Liver (tissue), 3 donors: Measurements from ENCODE around the gene ACACA.

Experiments
- EGR1 ChIP-seq, 2 donors: IDR thresholded peaks; 2 replicates each; pipeline ENCODE4 v1.6.1; 2016 to 2018; ENCODE audit warnings: antibody characterized with exemption in 2 of 2, low read depth in 2 of 2
- FOXA1 ChIP-seq: IDR thresholded peaks from 2 replicates; pipeline ENCODE4 v1.6.1; 2016; ENCODE audit warnings: antibody characterized with exemption
- JUND ChIP-seq, 2 donors: IDR thresholded peaks; 2 replicates each; pipeline ENCODE4 v1.6.1; 2016; ENCODE audit warnings: antibody characterized with exemption in 2 of 2
- SP1 ChIP-seq: IDR thresholded peaks from 2 replicates; pipeline ENCODE4 v1.6.1; 2018; ENCODE audit warnings: antibody characterized with exemption, mild to moderate bottlenecking
- TAF1 ChIP-seq: conservative IDR thresholded peaks from 2 replicates; pipeline ENCODE4 v1.6.1; 2016; ENCODE audit warnings: antibody characterized with exemption, mild to moderate bottlenecking
- YY1 ChIP-seq: IDR thresholded peaks from 2 replicates; pipeline ENCODE4 v1.6.1; 2016; ENCODE audit warnings: antibody characterized with exemption, mild to moderate bottlenecking
- TF ChIP-seq, protein P1 (sequence below): fragments of 150-350 bp; IDR thresholded peaks from 2 replicates; pipeline ENCODE4 v1.5.1; 2017; ENCODE audit warnings: improper control_type of control experiment, low read depth, low read length; ENCODE audit not compliant: missing input control
- TF ChIP-seq, protein P2 (sequence below): IDR thresholded peaks from 2 replicates; pipeline ENCODE4 v1.6.1; 2016; ENCODE audit warnings: antibody characterized with exemption
- TF ChIP-seq, protein P3 (sequence below): IDR thresholded peaks from 2 replicates; pipeline ENCODE4 v1.6.1; 2016; ENCODE audit warnings: antibody characterized with exemption, mild to moderate bottlenecking
- TF ChIP-seq, protein P4 (sequence below): IDR thresholded peaks from 2 replicates; pipeline ENCODE4 v1.6.1; 2016; ENCODE audit warnings: antibody characterized with exemption
- TF ChIP-seq, protein P5 (sequence below): IDR thresholded peaks from 2 replicates; pipeline ENCODE4 v1.6.1; 2016; ENCODE audit warnings: antibody characterized with exemption
- donor health status: healthy.
- donor health status: healthy.

DNA sequence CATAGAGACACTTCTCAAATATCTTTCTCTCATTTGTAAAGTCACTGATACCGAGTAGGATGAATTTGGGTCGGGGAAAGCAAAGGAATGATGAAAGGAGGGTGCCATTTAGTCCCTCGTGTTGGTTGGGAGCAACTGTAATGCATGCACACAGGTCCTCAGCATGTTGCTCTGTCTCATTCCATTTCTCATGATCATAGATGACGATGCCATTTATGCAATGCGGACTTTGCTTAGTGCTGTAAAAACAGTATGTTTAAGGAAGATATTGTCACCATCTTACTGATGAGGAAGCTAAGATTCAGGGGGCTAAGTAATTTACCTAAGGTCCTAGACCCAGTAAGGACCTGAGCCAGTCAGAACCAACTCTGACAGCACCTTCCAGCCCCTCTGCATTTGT lies 357.8 kb downstream of the ACACA start:
- TF ChIP-seq, protein P1, sequence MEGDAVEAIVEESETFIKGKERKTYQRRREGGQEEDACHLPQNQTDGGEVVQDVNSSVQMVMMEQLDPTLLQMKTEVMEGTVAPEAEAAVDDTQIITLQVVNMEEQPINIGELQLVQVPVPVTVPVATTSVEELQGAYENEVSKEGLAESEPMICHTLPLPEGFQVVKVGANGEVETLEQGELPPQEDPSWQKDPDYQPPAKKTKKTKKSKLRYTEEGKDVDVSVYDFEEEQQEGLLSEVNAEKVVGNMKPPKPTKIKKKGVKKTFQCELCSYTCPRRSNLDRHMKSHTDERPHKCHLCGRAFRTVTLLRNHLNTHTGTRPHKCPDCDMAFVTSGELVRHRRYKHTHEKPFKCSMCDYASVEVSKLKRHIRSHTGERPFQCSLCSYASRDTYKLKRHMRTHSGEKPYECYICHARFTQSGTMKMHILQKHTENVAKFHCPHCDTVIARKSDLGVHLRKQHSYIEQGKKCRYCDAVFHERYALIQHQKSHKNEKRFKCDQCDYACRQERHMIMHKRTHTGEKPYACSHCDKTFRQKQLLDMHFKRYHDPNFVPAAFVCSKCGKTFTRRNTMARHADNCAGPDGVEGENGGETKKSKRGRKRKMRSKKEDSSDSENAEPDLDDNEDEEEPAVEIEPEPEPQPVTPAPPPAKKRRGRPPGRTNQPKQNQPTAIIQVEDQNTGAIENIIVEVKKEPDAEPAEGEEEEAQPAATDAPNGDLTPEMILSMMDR = no peak
- TF ChIP-seq FOXA1 = no peak
- TF ChIP-seq, protein P2, sequence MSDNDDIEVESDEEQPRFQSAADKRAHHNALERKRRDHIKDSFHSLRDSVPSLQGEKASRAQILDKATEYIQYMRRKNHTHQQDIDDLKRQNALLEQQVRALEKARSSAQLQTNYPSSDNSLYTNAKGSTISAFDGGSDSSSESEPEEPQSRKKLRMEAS = no peak
- no peak for TF ChIP-seq JUND (IDR thresholded peaks at IDR 0.05)
- no peak for TF ChIP-seq YY1
- no peak for TF ChIP-seq SP1
- TF ChIP-seq, protein P3, sequence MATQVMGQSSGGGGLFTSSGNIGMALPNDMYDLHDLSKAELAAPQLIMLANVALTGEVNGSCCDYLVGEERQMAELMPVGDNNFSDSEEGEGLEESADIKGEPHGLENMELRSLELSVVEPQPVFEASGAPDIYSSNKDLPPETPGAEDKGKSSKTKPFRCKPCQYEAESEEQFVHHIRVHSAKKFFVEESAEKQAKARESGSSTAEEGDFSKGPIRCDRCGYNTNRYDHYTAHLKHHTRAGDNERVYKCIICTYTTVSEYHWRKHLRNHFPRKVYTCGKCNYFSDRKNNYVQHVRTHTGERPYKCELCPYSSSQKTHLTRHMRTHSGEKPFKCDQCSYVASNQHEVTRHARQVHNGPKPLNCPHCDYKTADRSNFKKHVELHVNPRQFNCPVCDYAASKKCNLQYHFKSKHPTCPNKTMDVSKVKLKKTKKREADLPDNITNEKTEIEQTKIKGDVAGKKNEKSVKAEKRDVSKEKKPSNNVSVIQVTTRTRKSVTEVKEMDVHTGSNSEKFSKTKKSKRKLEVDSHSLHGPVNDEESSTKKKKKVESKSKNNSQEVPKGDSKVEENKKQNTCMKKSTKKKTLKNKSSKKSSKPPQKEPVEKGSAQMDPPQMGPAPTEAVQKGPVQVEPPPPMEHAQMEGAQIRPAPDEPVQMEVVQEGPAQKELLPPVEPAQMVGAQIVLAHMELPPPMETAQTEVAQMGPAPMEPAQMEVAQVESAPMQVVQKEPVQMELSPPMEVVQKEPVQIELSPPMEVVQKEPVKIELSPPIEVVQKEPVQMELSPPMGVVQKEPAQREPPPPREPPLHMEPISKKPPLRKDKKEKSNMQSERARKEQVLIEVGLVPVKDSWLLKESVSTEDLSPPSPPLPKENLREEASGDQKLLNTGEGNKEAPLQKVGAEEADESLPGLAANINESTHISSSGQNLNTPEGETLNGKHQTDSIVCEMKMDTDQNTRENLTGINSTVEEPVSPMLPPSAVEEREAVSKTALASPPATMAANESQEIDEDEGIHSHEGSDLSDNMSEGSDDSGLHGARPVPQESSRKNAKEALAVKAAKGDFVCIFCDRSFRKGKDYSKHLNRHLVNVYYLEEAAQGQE = no peak
- no peak for TF ChIP-seq TAF1
- no peak for TF ChIP-seq EGR1 (IDR thresholded peaks at IDR 0.05; ENCODE audit: low read depth in 2 of 2)
- TF ChIP-seq, protein P4, sequence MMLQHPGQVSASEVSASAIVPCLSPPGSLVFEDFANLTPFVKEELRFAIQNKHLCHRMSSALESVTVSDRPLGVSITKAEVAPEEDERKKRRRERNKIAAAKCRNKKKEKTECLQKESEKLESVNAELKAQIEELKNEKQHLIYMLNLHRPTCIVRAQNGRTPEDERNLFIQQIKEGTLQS = no peak
- TF ChIP-seq, protein P5, sequence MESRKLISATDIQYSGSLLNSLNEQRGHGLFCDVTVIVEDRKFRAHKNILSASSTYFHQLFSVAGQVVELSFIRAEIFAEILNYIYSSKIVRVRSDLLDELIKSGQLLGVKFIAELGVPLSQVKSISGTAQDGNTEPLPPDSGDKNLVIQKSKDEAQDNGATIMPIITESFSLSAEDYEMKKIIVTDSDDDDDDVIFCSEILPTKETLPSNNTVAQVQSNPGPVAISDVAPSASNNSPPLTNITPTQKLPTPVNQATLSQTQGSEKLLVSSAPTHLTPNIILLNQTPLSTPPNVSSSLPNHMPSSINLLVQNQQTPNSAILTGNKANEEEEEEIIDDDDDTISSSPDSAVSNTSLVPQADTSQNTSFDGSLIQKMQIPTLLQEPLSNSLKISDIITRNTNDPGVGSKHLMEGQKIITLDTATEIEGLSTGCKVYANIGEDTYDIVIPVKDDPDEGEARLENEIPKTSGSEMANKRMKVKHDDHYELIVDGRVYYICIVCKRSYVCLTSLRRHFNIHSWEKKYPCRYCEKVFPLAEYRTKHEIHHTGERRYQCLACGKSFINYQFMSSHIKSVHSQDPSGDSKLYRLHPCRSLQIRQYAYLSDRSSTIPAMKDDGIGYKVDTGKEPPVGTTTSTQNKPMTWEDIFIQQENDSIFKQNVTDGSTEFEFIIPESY = no peak
